MG63 (cell line): ENCODE measurements around the gene PRUNE2. TPM values are rescaled to one million over a fixed set of nuclear protein-coding genes. Genes with fewer than 3 reads are reported as not detected.
A peak's percentile ranks its signal among the peaks of the same experiment; 100 is the strongest.
"Not testable (repeated sequence)": the region's sequence is repeated elsewhere in the genome, so short reads cannot be mapped to it uniquely, and the experiment has no call there.

Experiments used
- DNase-seq: peaks from one replicate; pipeline ENCODE4 v3.0.0-alpha.2; 2020
- H3K27me3 ChIP-seq: fragments of 250-450 bp; sonication (Bioruptor Pico); 2 replicates; pipeline ENCODE4 v1.5.1; 2020; ENCODE audit warnings: mild to moderate bottlenecking, moderate library complexity
- H3K36me3 ChIP-seq: fragments of 250-450 bp; sonication (Bioruptor Pico); 2 replicates; pipeline ENCODE4 v1.5.1; 2020; ENCODE audit warnings: mild to moderate bottlenecking, moderate library complexity
- H3K4me3 ChIP-seq: fragments of 250-450 bp; sonication (Bioruptor Pico); 2 replicates; pipeline ENCODE4 v1.5.1; 2020; ENCODE audit warnings: mild to moderate bottlenecking, moderate library complexity
- H3K9me3 ChIP-seq: fragments of 250-450 bp; sonication (Bioruptor Pico); 2 replicates; pipeline ENCODE4 v1.5.1; 2020; ENCODE audit warnings: mild to moderate bottlenecking, moderate library complexity
- total RNA-seq: library from RNA; depleted of rRNA; stranded (reverse); fragments of >200 nt; shearing (Covaris generic); gene quantifications from 2 replicates; pipeline ENCODE4 v1.2.3, GENCODE V29; 2014; ENCODE audit warnings: low replicate concordance

The PRUNE2 gene
- total RNA-seq, 1 experiment from 2014 or later, result 2.7 TPM

DNA sequence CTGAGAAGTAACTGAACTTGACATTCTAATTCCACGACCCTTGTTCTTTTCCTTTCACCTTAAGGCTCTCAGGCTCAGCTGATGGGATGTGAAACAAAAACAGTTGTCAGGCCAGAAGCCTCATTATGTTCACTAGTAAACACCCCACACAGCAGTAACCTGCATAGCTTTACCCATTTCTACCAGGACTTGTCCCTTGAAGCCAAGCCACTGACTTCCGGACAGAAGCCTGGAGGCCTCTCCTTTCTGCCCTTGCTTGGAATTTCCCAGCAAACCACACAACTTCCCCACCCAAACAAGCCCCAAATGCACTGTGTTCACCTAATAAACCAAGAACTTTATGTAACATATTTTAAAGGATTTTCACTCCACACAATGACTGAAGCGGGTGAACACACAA is 19.6 kb downstream of the PRUNE2 start:
- no peak overlapping the region for H3K4me3 ChIP-seq
- H3K27me3 ChIP-seq, result no peaks in the 10 kb centered on the region
- no peaks in the 10 kb centered on the region for H3K36me3 ChIP-seq
- no peak for DNase-seq
- H3K9me3 ChIP-seq, result no peaks in the 10 kb centered on the region

GRCh38 chr9:76884823-76885222 is 21.1 kb downstream of the PRUNE2 start:
- H3K4me3 ChIP-seq, result no peak overlapping the region
- no peaks in the 10 kb centered on the region for H3K36me3 ChIP-seq
- no peaks in the 10 kb centered on the region for H3K27me3 ChIP-seq
- DNase-seq, result no peak
- no peaks in the 10 kb centered on the region for H3K9me3 ChIP-seq

DNA sequence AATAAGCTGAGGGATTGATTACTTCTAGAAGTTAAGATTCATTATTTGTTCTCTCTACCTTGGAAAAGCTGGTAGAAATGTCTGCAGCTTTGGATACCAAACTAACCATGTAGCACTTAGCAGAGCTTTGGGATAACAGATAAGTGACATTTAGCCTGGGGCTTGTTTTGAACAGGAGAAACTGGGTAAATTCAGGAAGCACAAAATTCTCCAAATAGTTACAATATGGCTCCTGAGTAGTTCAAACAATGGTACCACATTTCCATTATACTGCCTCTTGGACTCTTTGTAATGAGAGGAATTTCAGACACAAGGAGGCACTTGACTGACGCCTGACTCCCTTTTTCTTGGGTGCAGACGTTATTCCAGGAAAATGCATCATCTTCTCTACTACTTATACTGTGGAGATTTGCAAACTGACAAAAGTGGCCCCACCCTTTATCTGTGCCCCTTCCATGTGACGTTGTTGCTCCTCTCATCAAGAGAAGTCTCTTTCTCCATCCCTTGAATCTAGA is 22.5 kb downstream of the PRUNE2 start:
- Histone ChIP-seq H3K27me3 (no peaks in the 10 kb centered on the region), H3K9me3 (no peaks in the 10 kb centered on the region), H3K36me3 (no peaks in the 10 kb centered on the region), H3K4me3 (no peak overlapping the region)
- DNase-seq, result no peak

GRCh38 chr9:76882686-76883085 is 23.2 kb downstream of the PRUNE2 start:
- no peaks in the 10 kb centered on the region for H3K9me3 ChIP-seq
- H3K36me3 ChIP-seq, result no peaks in the 10 kb centered on the region
- no peaks in the 10 kb centered on the region for H3K27me3 ChIP-seq
- no peak overlapping the region for H3K4me3 ChIP-seq
- DNase-seq, result no peak

DNA sequence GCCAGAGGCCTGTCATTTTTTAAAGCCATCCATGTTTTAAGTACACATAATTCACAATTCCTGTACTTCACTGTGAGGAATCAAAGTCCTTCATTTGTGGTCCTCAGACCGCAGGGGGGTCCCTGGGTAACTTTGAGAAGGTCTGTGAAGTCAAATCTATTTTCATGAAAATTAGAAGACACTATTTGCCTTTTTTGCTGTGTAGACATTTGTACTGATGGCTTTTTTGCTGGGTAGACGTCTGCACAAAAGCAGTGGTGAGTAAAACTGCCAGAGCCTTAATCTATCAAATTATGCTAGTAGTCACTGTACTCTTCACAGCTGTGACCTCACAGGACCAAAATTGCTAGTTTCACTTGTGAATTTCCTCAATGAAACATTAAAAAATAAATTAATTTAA is 25.7 kb downstream of the PRUNE2 start:
- no peak for DNase-seq
- Histone ChIP-seq H3K4me3 (no peak overlapping the region), H3K36me3 (no peaks in the 10 kb centered on the region), H3K27me3 (no peaks in the 10 kb centered on the region), H3K9me3 (no peaks in the 10 kb centered on the region)

DNA sequence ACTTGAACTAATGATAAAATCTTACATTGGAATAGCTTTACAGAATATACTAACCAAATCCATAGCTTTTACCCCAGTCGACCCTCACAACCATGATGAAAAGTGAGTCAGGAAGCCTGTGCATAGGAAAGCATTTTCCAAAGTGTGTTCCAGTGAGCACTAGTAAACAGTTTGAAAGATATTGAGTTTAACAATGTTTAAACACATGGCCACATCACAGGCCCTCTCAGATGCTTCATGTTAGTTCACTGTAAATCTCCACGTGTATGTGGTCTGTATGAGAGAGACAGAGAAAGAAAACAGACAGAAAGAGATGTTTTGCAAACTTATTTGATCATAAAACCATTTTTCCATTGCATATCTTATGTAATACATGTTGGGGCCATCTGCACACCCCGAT is 27.0 kb downstream of the PRUNE2 start:
- Histone ChIP-seq H3K4me3 (no peak overlapping the region), H3K9me3 (no peaks in the 10 kb centered on the region), H3K27me3 (no peaks in the 10 kb centered on the region), H3K36me3 (no peaks in the 10 kb centered on the region)
- no peak for DNase-seq

GRCh38 chr9:76877961-76878360 is 28.0 kb downstream of the PRUNE2 start:
- H3K27me3 ChIP-seq, result no peaks in the 10 kb centered on the region
- DNase-seq, result no peak

GRCh38 chr9:76876098-76876497 is 29.8 kb downstream of the PRUNE2 start:
- Histone ChIP-seq H3K36me3 (no peaks in the 10 kb centered on the region), H3K4me3 (no peak overlapping the region), H3K9me3 (no peaks in the 10 kb centered on the region), H3K27me3 (no peaks in the 10 kb centered on the region)
- DNase-seq, result no peak

More at GRCh38 chr9:76877961-76878360, 28.0 kb downstream of the PRUNE2 start:
- Histone ChIP-seq H3K9me3 (no peaks in the 10 kb centered on the region), H3K4me3 (no peak overlapping the region), H3K36me3 (no peaks in the 10 kb centered on the region)

DNA sequence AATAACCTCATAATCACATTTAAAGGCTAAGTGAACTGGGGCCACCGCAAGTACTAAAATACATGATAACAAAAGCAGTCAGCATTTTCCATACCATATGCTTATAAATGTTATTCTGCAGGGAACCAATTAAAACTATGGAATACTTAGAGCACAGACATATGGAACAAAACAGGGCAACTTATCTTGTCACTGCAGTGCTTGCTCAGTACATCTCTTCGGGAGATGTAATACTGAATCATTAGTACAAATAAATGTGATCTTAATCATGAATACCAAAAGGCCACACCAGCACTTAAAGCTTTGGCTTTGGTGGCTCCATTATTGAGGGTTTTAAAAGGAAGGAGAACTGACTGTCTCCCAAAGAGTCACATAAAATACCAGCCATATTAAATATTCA is 32.1 kb downstream of the PRUNE2 start:
- no peak for DNase-seq
- Histone ChIP-seq H3K9me3 (no peaks in the 10 kb centered on the region), H3K36me3 (no peaks in the 10 kb centered on the region), H3K4me3 (no peak overlapping the region), H3K27me3 (no peaks in the 10 kb centered on the region)

DNA sequence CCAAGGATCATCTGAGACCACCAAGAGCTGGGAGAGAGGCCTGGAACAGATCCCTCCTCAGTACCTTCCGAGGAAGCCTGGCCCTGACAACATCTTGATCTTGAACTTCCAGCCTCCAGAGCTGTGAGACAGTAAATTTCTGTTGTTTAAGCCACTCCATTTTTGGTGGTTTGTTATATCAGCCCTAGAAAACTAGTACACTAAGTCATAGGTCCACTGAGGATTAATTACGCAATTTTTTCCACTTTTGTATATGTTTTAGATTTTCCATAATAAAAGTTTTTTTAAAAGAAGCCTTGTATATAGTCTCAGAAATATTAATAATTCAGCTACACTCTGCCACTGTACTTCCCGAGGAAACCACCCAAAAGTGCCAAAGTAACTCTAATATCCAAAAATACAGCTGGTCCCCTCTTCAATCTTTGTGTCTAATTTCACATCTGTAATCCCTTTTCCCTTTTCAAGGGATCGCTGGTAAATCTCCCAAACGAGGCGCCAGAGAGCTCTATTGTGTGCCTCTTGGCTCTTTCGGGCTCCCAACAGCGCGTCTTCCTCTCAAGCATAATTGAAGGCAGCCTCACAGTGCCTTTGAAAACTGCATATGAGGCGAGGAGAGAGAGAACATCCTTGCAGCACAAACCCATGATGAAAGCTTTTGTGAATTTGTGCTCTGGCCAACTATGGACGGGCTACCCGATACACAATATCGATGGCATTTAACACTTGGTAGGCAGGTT is 32.7 kb downstream of the PRUNE2 start:
- no peak overlapping the region for H3K4me3 ChIP-seq
- H3K9me3 ChIP-seq, result no peaks in the 10 kb centered on the region
- DNase-seq, result peak; percentile 21
- H3K36me3 ChIP-seq, result no peaks in the 10 kb centered on the region
- H3K27me3 ChIP-seq, result no peaks in the 10 kb centered on the region

DNA sequence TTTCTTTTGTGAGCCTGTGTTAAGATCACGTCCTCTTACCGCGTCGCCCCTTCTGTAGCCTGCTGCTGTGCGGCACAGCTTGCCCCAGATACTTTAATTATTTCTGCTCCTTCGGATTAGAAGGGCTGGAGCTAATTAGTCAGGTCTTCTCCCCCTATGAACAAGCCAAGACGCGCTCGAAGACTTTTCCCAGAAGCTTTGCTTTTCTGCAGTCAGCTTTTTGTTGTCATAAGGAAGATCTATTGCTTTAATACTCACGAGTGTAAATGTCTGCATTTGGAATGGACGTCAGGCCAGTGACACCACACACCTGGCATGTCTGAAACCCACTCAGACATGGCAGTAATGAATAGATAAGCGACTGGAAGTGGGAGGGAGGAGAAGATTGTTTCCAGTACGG is 37.0 kb downstream of the PRUNE2 start:
- no peak overlapping the region for H3K4me3 ChIP-seq
- no peak for DNase-seq

DNA sequence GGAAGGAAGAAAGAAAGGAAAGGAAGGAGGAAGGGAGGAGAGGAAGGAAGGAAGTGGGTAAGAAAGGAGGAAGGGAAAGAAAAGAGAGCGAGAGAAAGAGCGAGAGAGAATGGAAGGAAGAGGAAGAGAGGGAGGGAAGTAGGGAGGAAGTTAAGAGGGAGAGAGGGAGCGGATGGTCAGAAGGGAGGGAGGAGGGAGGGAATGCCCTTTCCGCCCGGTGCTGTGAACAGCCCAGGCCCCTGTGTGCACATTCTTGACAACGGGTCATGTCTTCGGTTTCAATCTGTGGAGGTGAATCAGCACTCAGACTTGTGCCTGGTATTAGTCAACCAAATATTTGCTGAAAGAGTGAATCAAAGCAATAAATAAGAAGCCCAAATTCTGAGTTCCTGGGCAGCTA is 39.2 kb downstream of the PRUNE2 start:
- no peak overlapping the region for H3K4me3 ChIP-seq
- DNase-seq, result peak; percentile 89
- H3K27me3 ChIP-seq, result no peaks in the 10 kb centered on the region
- no peaks in the 10 kb centered on the region for H3K9me3 ChIP-seq
- H3K36me3 ChIP-seq, result no peaks in the 10 kb centered on the region

More for the DNA sequence above, 37.0 kb downstream of the PRUNE2 start:
- no peaks in the 10 kb centered on the region for H3K36me3 ChIP-seq
- H3K9me3 ChIP-seq, result no peaks in the 10 kb centered on the region
- H3K27me3 ChIP-seq, result no peaks in the 10 kb centered on the region

- no peaks in the 10 kb centered on the region for H3K9me3 ChIP-seq
- DNase-seq, result no peak
- no peak overlapping the region for H3K4me3 ChIP-seq
- no peaks in the 10 kb centered on the region for H3K27me3 ChIP-seq
- no peaks in the 10 kb centered on the region for H3K36me3 ChIP-seq
These were observed 42.1 kb downstream of the PRUNE2 start for GRCh38 chr9:76863832-76864231.

- H3K36me3 ChIP-seq, result no peaks in the 10 kb centered on the region
- peak; percentile 40 for DNase-seq
- H3K4me3 ChIP-seq, result no peak overlapping the region
- H3K27me3 ChIP-seq, result no peaks in the 10 kb centered on the region
- H3K9me3 ChIP-seq, result no peaks in the 10 kb centered on the region
These were observed 46.1 kb downstream of the PRUNE2 start for GRCh38 chr9:76859860-76860259.

DNA sequence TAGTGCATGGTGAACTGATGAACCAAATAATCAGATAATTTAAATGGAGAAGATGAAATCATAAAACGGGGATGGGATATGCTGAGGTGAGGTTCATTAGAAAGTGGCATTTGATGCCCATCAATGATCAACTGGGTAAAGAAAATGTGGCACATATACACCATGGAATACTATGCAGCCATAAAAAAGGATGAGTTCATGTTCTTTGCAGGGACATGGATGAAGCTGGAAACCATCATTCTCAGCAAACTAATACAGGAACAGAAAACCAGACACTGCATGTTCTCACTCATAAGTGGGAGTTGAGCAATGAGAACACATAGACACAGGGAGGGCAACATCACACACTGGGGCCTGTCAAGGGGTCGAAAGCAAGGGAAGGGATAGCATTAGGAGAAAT is 47.7 kb downstream of the PRUNE2 start:
- not testable (repeated sequence) for H3K27me3 ChIP-seq, DNase-seq, H3K36me3 ChIP-seq, H3K4me3 ChIP-seq, H3K9me3 ChIP-seq

GRCh38 chr9:76856016-76856415 is 49.9 kb downstream of the PRUNE2 start:
- Histone ChIP-seq H3K4me3 (no peak overlapping the region), H3K9me3 (no peaks in the 10 kb centered on the region), H3K27me3 (no peaks in the 10 kb centered on the region), H3K36me3 (no peaks in the 10 kb centered on the region)
- DNase-seq, result no peak

DNA sequence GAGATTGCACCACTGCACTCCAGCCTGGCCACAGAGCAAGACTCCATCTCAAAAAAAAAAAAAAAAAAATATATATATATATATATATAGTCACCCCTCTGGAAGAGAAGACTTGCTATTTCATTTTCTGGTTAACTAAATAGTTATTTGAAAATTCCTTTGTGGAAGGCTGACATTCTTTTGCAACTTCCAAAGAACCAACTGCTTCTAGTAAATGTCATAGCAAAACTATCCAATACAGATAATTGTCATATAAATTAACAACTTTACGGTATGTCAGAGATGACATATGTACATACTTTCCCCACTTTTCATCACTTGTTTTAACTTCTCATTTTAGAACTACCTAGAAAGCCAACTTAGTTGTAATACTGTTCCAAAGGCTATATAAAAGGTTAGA is 50.9 kb downstream of the PRUNE2 start:
- DNase-seq, result no peak
- Histone ChIP-seq H3K9me3 (no peaks in the 10 kb centered on the region), H3K36me3 (no peaks in the 10 kb centered on the region), H3K27me3 (no peaks in the 10 kb centered on the region), H3K4me3 (no peak overlapping the region)

- Histone ChIP-seq H3K27me3 (no peaks in the 10 kb centered on the region), H3K36me3 (no peaks in the 10 kb centered on the region), H3K9me3 (no peaks in the 10 kb centered on the region), H3K4me3 (no peak overlapping the region)
- DNase-seq, result no peak
These were observed 53.9 kb downstream of the PRUNE2 start for GRCh38 chr9:76852026-76852425.
